ENCODE measurements around the gene CTCFL.
"Not testable (repeated sequence)": the region's sequence is repeated elsewhere in the genome, so short reads cannot be mapped to it uniquely, and the experiment has no call there.

The CTCFL gene

GRCh38 chr20:57480444-57481160 lies 44.3 kb downstream of the CTCFL start:
- no peak overlapping the region for H3K27ac ChIP-seq (ENCODE audit: low read length)
- WGBS (ENCODE audit: insufficient coverage, insufficient read length): no CpG with 5 or more reads among the region's 17 CpGs
- H3K4me3 ChIP-seq (ENCODE audit: low read length): no peak overlapping the region
- H3K4me1 ChIP-seq (ENCODE audit: control insufficient read depth, insufficient read depth, low read length): peaks cover 9% of the 10 kb centered on the region
- no peak for DNase-seq (ENCODE audit: low read depth, low spot score)
- H3K36me3 ChIP-seq (ENCODE audit: control insufficient read depth, insufficient read depth, low read length): no peaks in the 10 kb centered on the region
- no peaks in the 10 kb centered on the region for H3K27me3 ChIP-seq (ENCODE audit: control insufficient read depth, insufficient read depth, low read length)
- H3K9me3 ChIP-seq (ENCODE audit: control insufficient read depth, insufficient read depth, low read length): no peaks in the 10 kb centered on the region

GRCh38 chr20:57479196-57479595 lies 45.7 kb downstream of the CTCFL start:
- DNase-seq (ENCODE audit: low read depth, low spot score): no peak
- Histone ChIP-seq H3K4me1 (ENCODE audit: control insufficient read depth, insufficient read depth, low read length) (peaks cover 9% of the 10 kb centered on the region), H3K4me3 (ENCODE audit: low read length) (no peak overlapping the region), H3K36me3 (ENCODE audit: control insufficient read depth, insufficient read depth, low read length) (no peaks in the 10 kb centered on the region), H3K9me3 (ENCODE audit: control insufficient read depth, insufficient read depth, low read length) (no peaks in the 10 kb centered on the region), H3K27ac (ENCODE audit: low read length) (no peak overlapping the region), H3K27me3 (ENCODE audit: control insufficient read depth, insufficient read depth, low read length) (no peaks in the 10 kb centered on the region)
- WGBS (ENCODE audit: insufficient coverage, insufficient read length): no CpG with 5 or more reads among the region's 3 CpGs

GRCh38 chr20:57478176-57478575 lies 46.8 kb downstream of the CTCFL start:
- H3K4me1 ChIP-seq (ENCODE audit: control insufficient read depth, insufficient read depth, low read length): peaks cover 10% of the 10 kb centered on the region

GRCh38 chr20:57476641-57477461 lies 48.1 kb downstream of the CTCFL start:
- H3K27me3 ChIP-seq (ENCODE audit: control insufficient read depth, insufficient read depth, low read length): no peaks in the 10 kb centered on the region
- no peak overlapping the region for H3K4me3 ChIP-seq (ENCODE audit: low read length)
- H3K36me3 ChIP-seq (ENCODE audit: control insufficient read depth, insufficient read depth, low read length): no peaks in the 10 kb centered on the region
- WGBS (ENCODE audit: insufficient coverage, insufficient read length): no CpG with 5 or more reads among the region's 17 CpGs
- no peak overlapping the region for H3K27ac ChIP-seq (ENCODE audit: low read length)
- H3K4me1 ChIP-seq (ENCODE audit: control insufficient read depth, insufficient read depth, low read length): peaks cover 10% of the 10 kb centered on the region
- no peaks in the 10 kb centered on the region for H3K9me3 ChIP-seq (ENCODE audit: control insufficient read depth, insufficient read depth, low read length)
- DNase-seq (ENCODE audit: low read depth, low spot score): no peak

More at GRCh38 chr20:57478176-57478575, 46.8 kb downstream of the CTCFL start:
- no peaks in the 10 kb centered on the region for H3K9me3 ChIP-seq (ENCODE audit: control insufficient read depth, insufficient read depth, low read length)
- H3K27ac ChIP-seq (ENCODE audit: low read length): no peak overlapping the region
- DNase-seq (ENCODE audit: low read depth, low spot score): no peak
- no peak overlapping the region for H3K4me3 ChIP-seq (ENCODE audit: low read length)
- no peaks in the 10 kb centered on the region for H3K36me3 ChIP-seq (ENCODE audit: control insufficient read depth, insufficient read depth, low read length)
- H3K27me3 ChIP-seq (ENCODE audit: control insufficient read depth, insufficient read depth, low read length): no peaks in the 10 kb centered on the region
- WGBS (ENCODE audit: insufficient coverage, insufficient read length): no CpG with 5 or more reads among the region's 9 CpGs

GRCh38 chr20:57476084-57476526 lies 48.8 kb downstream of the CTCFL start:
- Histone ChIP-seq H3K9me3 (ENCODE audit: control insufficient read depth, insufficient read depth, low read length) (no peaks in the 10 kb centered on the region), H3K4me1 (ENCODE audit: control insufficient read depth, insufficient read depth, low read length) (peaks cover 8% of the 10 kb centered on the region), H3K36me3 (ENCODE audit: control insufficient read depth, insufficient read depth, low read length) (no peaks in the 10 kb centered on the region), H3K27me3 (ENCODE audit: control insufficient read depth, insufficient read depth, low read length) (no peaks in the 10 kb centered on the region), H3K4me3 (ENCODE audit: low read length) (no peak overlapping the region), H3K27ac (ENCODE audit: low read length) (no peak overlapping the region)
- DNase-seq (ENCODE audit: low read depth, low spot score): no peak
- WGBS (ENCODE audit: insufficient coverage, insufficient read length): no CpG with 5 or more reads among the region's 6 CpGs

GRCh38 chr20:57475388-57476083 lies 49.4 kb downstream of the CTCFL start:
- Histone ChIP-seq H3K36me3 (ENCODE audit: control insufficient read depth, insufficient read depth, low read length) (no peaks in the 10 kb centered on the region), H3K4me3 (ENCODE audit: low read length) (no peak overlapping the region), H3K27me3 (ENCODE audit: control insufficient read depth, insufficient read depth, low read length) (no peaks in the 10 kb centered on the region), H3K27ac (ENCODE audit: low read length) (no peak overlapping the region), H3K9me3 (ENCODE audit: control insufficient read depth, insufficient read depth, low read length) (no peaks in the 10 kb centered on the region), H3K4me1 (ENCODE audit: control insufficient read depth, insufficient read depth, low read length) (peaks cover 9% of the 10 kb centered on the region)
- no CpG with 5 or more reads among the region's 8 CpGs for WGBS (ENCODE audit: insufficient coverage, insufficient read length)
- DNase-seq (ENCODE audit: low read depth, low spot score): no peak

- no CpG with 5 or more reads among the region's 7 CpGs for WGBS (ENCODE audit: insufficient coverage, insufficient read length)
- H3K4me3 ChIP-seq (ENCODE audit: low read length): no peak overlapping the region
These were observed 50.1 kb downstream of the CTCFL start for GRCh38 chr20:57474816-57475215.

GRCh38 chr20:57474205-57474604 lies 50.7 kb downstream of the CTCFL start:
- WGBS (ENCODE audit: insufficient coverage, insufficient read length): no CpG with 5 or more reads among the region's 2 CpGs
- DNase-seq (ENCODE audit: low read depth, low spot score): no peak
- no peak overlapping the region for H3K4me3 ChIP-seq (ENCODE audit: low read length)
- no peak overlapping the region for H3K27ac ChIP-seq (ENCODE audit: low read length)
- H3K27me3 ChIP-seq (ENCODE audit: control insufficient read depth, insufficient read depth, low read length): no peaks in the 10 kb centered on the region; the same call in 1 of the 2 replicates
- no peaks in the 10 kb centered on the region for H3K36me3 ChIP-seq (ENCODE audit: control insufficient read depth, insufficient read depth, low read length)
- no peaks in the 10 kb centered on the region for H3K9me3 ChIP-seq (ENCODE audit: control insufficient read depth, insufficient read depth, low read length)
- H3K4me1 ChIP-seq (ENCODE audit: control insufficient read depth, insufficient read depth, low read length): peaks cover 11% of the 10 kb centered on the region

More at GRCh38 chr20:57474816-57475215, 50.1 kb downstream of the CTCFL start:
- Histone ChIP-seq H3K9me3 (ENCODE audit: control insufficient read depth, insufficient read depth, low read length) (no peaks in the 10 kb centered on the region), H3K27me3 (ENCODE audit: control insufficient read depth, insufficient read depth, low read length) (no peaks in the 10 kb centered on the region), H3K36me3 (ENCODE audit: control insufficient read depth, insufficient read depth, low read length) (no peaks in the 10 kb centered on the region), H3K4me1 (ENCODE audit: control insufficient read depth, insufficient read depth, low read length) (peaks cover 9% of the 10 kb centered on the region), H3K27ac (ENCODE audit: low read length) (no peak overlapping the region)
- DNase-seq (ENCODE audit: low read depth, low spot score): no peak

GRCh38 chr20:57473246-57474048 lies 51.5 kb downstream of the CTCFL start:
- H3K27ac ChIP-seq (ENCODE audit: low read length): no peak overlapping the region
- DNase-seq (ENCODE audit: low read depth, low spot score): no peak
- peaks cover 11% of the 10 kb centered on the region for H3K4me1 ChIP-seq (ENCODE audit: control insufficient read depth, insufficient read depth, low read length)
- H3K9me3 ChIP-seq (ENCODE audit: control insufficient read depth, insufficient read depth, low read length): no peaks in the 10 kb centered on the region
- no peak overlapping the region for H3K4me3 ChIP-seq (ENCODE audit: low read length)
- WGBS (ENCODE audit: insufficient coverage, insufficient read length): no CpG with 5 or more reads among the region's 16 CpGs
- H3K36me3 ChIP-seq (ENCODE audit: control insufficient read depth, insufficient read depth, low read length): no peaks in the 10 kb centered on the region
- H3K27me3 ChIP-seq (ENCODE audit: control insufficient read depth, insufficient read depth, low read length): no peaks in the 10 kb centered on the region; the same call in 1 of the 2 replicates

- DNase-seq (ENCODE audit: low read depth, low spot score); H3K36me3 ChIP-seq (ENCODE audit: control insufficient read depth, insufficient read depth, low read length); H3K27me3 ChIP-seq (ENCODE audit: control insufficient read depth, insufficient read depth, low read length); H3K4me3 ChIP-seq (ENCODE audit: low read length); H3K9me3 ChIP-seq (ENCODE audit: control insufficient read depth, insufficient read depth, low read length); H3K27ac ChIP-seq (ENCODE audit: low read length): not testable (repeated sequence)
- no CpG with 5 or more reads among the region's 5 CpGs for WGBS (ENCODE audit: insufficient coverage, insufficient read length)
- peaks cover 13% of the 10 kb centered on the region for H3K4me1 ChIP-seq (ENCODE audit: control insufficient read depth, insufficient read depth, low read length)
These were observed 52.5 kb downstream of the CTCFL start for GRCh38 chr20:57472474-57472873.

All from iPS DF 6.9 (cell line).